ENCODE data around the gene S100A8.
"Not testable (repeated sequence)": the region's sequence is repeated elsewhere in the genome, so short reads cannot be mapped to it uniquely, and the experiment has no call there.

The S100A8 gene

DNA sequence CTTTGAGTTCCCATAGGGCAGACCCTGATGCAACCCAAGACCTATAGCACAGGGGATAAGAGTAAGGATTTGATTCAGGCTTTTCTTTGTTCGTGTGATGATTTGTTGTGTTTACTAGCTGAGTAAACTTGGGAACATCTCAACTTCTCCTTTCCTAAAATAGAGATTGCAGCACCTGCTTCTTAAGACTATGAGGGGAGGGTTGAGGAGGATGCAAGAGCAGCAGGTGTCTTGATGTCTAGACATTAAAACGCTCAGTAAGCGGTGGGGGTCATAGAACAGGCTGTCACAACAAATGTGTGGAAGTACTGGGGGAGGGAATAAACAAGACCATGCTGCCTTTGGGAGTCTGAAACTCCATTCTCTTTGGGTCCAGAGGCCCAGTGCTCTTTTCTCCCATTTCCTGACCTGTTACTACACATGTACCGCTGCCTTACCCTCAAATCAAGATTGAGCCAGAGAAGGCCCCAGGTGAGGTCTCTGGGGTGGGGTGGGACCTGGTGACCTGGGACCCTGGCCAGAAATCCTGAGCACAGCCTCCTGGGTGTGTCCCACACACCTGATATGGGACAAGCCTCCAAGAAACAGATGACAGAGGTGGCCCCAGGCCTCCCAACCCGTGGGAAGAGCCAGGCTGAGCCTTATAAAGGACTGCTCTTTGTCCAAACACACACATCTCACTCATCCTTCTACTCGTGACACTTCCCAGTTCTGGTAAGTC lies 25.1 kb upstream of the S100A8 start, which contains the start of gene S100A7A:
Gene S100A7A (plus strand): TSS at position 671 of the 721 bp plus-strand sequence. CDS start 1,563 bp downstream, outside the sequence.
- no peak for DNase-seq

DNA sequence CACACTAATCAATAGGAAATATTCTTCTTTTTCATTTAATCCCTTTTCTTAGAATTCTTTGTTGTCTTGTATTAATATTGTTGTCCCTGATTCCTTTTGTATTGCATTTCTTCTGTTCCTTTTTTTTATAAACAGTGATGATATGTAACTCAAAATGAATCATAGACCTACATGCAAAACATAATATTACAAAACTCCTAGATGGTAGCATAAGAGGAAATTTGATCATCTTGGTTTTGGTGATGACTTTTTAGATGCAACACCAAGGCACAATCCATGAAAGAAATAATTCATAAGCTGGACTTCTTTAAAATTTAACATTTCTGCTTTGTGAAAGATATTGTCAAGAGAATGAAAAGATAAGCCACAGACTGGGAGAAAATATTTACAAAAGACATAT lies 23.1 kb upstream of the S100A8 start:
- not testable (repeated sequence) for DNase-seq

DNA sequence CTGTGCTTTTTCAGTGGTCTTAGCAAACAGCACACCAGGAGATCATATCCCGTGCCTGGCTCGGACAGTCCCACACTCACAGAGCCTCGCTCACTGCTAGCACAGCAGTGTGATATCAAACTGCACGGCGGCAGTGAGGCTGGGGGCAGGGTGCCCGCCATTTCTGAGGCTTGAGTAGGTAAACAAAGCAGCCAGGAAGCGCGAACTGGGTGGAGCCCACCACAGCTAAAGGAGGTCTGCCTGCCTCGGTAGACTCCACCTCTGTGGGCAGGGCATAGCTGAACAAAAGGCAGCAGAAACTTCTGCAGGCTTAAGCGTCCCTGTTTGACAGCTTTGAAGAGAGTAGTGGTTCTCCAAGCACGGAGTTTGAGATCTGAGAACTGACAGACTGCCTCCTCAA lies 16.4 kb upstream of the S100A8 start:
- DNase-seq: not testable (repeated sequence)

DNA sequence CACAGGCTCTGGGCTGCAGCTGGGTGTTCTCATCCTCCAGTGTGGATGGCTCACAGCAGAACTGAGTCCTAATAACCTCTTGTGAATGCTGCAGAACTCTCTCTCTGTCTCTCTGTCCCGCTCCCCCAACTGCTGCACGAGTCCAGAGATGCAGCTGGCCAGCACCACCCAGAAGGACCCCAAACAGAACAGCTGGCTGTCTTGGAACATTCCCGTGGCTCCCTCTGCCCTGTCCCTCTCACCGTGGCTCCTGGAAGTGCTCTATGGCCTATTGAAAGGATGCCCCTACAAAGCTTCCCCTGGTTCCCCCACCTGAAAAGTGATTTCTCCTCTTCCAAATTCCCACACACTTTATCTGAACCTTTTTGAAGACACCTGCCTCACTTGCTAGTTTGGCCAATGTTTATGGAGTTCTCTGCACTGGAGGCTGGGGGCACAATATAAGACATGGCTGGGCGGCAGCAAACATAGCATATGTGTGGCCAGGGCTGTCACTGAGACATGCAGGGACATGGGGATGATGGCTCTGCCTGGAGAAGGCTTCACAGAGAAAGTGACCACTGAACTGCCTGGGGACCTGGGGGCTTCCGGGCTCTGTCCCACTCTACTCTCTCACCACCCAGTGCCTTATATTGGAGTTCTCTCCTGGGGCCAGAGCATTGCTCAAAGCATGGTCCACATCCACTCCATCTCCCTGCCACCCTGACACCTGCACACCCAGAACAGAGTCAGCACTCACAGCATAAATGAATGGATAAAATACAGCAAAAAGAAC lies 15.1 kb upstream of the S100A8 start:
- not testable (repeated sequence) for DNase-seq

DNA sequence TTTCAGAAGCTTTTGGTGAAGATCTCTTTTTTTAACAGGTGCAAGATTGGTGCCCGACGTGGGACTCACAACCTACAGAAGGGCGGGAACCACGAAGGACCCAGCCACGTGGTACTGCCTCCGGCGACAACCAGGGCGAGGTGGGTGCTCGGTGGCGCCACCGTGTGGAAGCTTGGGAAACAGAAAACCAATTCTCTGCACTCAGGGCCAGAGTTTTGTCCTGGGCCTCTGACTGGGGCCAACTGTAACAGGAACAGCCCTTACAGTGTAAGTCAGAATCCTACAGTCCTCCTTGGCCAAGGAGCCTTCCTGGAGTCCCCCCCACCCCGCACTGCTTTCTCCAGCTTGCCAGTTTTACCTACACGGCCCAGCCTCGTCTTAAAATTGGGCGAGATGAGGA lies 13.9 kb upstream of the S100A8 start:
- DNase-seq: no peak

DNA sequence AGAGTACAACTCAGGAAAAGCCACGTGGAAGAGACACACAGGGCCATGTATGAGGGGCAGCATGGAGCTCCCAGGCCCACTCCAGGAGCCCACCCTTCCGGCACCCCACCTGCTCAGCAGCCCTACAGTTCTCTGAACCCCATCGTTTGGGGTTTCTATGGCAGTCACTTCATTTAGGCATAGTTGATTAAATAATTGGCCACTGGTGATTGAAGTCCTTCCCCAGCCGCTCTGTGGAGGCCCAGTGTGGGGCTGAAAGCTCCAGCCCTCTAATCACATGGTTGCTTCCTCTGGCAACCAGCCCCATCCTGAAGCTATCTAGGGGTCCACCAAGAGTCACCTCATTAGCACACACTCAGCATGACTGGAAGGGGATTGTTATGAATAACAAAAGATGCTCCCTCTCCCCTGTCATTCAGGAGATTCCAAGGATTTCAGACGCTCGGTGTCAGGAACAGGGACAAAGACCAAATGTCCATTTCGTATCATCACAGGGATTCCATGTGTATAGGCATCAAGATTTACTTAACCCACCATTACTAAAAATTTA lies 13.3 kb upstream of the S100A8 start:
- no peak for DNase-seq

DNA sequence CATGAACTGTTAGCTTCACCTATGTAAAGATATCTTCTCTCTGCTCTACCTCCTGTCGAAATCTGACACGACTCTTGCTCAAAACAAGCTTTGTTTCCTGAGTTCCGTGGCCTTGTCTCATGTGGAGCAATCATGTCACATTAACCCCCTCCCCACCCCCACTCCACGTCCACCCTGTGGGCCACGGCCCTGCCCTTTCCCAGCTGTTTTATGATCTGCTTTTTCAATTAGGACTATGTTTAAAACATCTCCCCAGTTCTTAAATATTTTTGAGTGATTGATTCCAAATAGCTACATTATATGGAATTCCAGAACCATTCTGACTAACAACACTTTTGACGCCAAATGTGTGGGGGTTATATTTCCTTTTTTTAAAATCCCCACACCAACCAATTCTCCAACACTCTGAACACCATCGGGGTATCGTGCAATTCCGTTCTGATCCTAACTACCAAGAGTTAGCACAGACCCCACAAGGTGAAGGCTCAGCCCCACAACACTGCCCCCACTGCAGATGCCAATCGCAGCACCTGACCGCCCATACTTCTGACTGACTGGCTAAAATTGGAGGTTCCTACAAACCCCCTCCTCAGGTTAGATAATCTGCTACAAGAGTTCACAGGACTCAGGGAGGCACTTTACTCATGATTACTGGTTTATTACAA lies 12.7 kb upstream of the S100A8 start:
- DNase-seq: no peak

DNA sequence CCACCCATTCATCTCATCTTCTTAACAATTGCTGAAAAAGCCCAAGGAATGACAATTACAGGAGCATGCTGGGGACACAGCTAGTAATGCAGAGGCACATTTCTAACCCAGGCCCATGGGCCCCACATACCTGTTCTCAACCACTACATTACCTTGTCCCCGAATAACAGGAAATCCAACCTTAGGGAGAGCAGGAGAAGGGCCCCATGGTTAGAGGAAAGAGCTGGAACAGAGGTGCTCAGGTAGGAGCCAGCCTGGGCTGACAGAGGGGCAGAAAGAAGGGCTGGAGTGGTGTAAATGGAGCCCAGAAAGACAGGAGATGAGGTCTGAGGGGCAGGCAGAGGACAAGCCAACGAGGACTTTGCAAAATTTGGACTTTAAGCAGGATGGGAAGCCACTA lies 11.4 kb upstream of the S100A8 start:
- DNase-seq: no peak

DNA sequence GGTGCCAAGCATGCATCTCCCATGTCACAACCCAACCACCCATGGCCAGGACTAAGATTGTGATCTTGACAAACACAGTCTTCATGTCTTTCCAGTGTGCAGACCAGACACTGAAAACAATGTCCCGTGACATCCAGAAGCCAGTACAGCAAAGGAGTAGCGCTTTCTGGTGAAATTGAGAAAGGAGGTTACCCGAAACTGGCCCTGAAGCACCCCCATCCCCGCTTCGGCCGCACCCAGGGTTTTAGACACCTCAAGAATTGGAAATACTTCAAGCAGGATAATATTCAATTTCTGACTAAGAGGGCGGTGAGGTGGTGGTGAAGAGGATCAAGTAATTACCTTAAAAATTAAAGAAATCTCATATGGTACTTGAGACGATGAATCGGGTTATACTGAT lies 10.6 kb upstream of the S100A8 start:
- DNase-seq: no peak

DNA sequence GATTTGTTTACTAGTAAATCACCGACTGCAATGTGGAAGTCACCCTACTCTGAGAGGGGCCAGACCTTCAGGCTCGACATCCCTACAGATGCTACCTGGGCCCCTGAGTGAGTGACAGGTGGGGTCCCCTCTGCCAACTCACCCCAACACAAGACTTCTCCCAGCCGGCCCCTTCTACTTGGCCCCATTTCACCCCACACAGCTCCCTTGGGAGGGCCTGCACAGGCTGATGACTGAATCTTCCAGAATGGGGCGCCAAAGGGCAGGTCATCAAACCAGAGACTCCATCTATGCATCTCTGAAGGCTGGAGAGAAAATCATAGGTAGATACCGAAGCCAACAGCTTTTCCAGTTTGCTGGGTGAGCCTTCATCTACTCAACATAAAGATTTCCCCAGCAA lies 9.4 kb upstream of the S100A8 start:
- DNase-seq: no peak

DNA sequence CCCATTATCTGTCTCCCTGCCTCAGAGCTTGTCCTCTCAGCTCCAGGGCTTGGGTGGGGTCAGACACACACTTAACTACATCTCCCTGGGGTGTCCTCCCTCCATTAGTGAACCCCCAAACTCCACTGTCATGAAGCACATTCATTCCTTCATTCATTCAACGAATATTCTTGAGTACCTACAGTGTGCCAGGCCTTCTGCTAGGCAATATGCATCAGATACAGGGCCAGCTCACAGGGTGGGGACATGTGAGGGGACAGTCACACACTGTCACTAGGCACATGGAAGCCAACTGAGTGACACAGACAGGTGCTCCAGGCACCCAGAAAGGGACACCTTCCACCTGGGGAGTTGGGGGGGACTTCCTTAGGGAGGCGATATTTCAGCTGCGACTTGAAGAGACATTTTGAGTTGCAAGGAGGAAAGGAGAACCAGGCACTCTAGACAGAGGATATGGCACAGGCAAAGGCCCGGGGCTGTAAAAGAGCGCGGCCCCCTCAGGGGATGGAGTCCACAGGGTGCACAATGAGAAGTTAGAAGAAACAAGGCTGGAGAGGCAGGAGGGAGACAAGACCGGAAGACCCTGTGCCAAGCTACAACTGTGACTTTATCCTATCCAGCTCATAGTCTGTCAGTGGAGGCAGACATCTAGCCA lies 8.7 kb upstream of the S100A8 start:
- DNase-seq: no peak

DNA sequence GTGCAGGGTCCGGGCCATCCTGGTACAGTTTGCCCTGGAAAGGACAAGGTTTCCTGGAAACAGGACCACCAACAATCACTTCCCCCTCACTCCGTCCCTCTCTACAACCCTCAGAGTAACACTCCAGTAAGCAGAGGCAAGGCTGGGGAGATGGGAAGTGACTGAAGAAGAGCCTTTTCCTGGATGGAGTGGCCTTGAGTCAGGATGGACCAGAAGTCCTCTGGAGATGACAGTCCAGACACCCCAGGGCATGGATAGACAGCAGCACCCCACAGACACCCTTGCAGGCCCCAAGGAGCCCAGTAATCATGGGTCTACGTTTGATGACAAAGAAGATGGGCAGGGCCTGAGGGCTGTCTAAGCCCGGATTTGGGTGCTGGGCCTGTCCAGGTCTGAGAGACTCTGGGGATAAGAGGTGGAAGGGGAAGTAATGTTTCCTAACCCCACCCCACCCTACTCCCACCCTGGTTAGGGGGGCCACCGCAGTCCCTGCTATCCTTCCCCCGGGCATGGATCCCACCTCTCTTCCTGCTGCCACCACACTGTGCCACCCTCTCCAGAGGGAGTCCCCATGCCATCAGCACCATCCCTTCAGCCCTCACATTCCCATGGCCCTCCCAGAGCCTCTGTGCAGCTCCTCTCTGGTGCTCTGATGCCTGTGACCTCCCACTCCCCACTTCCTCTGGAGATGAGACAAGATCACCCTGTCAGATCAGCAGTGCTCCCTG lies 7.2 kb upstream of the S100A8 start:
- DNase-seq: no peak

DNA sequence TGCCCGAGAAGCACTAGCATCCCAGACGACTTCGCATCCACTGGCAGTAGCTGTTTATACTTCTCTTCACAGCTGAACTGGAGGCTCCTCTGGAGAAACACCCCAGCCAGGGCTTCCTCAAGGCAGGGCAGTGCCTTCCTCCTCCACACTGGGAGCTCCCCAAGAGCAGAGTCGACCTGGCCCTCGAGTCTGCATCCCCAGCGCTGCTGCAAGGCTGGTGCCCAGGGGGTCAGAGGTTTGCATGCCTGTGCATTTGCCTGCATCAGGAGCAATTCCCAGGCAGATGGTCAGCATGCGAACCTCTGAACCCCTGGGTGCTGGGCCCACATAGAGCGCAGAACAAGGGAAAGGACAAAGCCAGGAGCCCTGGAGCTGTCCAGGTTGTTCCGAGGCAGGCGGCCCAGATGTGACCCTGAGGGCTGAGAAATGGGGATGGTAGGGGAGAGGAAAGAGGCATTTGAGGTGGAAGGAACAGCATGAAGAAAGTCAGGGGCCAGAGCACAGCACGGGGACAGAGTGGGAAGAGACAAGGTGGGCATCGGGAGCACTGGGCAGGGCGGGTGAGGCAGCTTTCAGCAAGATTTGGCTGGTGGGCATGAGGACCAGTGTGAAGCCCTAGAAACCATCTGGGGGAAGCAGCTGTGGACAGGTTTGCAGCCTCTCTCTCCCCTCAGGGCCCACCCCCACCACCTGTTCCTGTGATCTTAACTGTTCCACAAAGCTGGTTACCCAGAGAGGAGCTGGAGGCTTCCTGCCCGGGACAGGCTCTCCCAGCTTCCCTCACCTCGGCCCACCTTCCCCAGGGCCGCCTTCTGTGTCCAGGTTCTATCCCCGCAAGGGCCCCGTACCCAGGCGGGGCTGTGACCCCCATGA lies 6.4 kb upstream of the S100A8 start:
- no peak for DNase-seq

DNA sequence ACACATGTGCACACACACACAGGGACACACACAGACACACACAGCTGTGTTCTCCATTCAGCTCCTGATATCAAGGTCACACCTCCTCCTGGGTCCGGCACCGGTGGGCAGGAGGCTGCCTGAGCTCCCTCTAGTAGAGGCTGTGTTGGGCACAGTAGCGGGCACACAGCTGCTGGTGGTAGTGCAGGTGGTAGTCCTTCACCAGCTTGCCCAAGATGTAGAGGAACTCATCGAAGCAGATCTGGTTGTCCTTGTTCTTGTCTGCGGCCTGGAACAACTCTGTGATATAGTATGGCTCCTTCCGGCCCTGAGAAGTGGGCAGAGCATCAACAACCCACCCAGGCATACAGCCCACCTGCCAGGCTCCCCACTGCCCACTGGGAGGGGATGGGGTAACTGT lies 5.6 kb upstream of the S100A8 start:
- DNase-seq: no peak

DNA sequence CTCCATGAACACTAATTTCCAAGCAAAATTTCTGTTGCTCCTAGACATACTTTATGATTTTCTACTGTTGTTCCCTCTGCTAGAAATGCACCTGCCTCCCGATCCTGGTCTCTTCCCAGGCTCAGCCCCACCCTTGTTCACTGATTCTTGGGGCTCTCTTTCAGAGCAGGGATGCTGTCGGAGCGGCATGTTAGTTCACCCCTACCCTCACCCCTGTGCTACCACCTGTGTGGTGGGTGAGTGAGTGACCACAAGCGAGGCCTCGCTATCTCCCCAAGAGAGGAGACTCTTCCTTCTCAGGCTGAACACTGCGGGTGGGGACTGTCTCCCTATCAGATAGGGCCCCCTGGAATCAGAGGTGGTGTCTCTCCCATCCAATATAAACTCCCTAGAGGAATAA lies 4.9 kb upstream of the S100A8 start:
- no peak for DNase-seq

DNA sequence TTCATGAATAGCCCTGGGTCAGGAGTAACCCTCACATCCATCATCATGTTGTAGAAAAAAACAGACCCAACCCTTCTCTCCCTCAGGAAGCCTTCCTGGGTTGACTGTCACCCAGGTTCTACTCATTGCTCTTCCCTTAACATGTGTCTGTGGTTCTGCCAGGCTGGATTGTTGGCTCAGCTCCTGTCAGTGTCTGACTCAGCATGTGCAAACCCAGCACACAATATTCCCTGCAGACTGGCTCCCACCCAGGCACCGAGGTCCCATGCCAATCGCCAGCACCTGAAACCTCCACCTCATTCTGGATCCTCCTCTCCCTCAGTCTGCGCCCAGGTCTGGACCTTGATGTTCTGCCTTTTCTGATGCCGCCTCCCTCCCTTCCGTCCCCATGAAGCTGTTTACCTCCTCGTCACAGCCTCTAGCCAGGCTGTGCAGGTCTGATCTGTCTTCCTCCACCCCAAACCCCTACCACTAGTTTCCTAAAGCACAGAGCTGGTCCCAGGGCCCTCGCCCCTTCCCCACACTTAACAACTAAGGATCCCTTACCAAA lies 4.3 kb upstream of the S100A8 start:
- no peak for DNase-seq

DNA sequence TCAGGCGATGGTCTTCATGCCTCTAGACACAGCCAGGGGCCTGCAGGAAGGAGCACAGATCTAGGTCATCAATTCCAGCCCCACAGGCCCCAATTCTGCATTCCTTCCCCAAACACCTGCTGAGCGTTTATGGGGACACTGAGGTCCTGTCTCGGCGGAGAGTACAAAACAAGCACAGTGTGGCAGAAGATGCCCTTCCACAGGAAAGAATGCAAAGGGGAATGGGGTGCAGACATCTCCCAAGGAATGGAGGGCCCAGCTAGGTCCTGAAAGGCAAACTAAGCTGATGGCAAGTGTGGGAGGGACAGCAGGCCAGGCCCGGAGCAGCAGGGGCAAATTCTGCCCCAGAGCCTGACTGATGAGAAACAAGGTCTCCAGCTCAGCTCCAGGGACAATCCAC lies 3.5 kb upstream of the S100A8 start:
- DNase-seq: no peak

DNA sequence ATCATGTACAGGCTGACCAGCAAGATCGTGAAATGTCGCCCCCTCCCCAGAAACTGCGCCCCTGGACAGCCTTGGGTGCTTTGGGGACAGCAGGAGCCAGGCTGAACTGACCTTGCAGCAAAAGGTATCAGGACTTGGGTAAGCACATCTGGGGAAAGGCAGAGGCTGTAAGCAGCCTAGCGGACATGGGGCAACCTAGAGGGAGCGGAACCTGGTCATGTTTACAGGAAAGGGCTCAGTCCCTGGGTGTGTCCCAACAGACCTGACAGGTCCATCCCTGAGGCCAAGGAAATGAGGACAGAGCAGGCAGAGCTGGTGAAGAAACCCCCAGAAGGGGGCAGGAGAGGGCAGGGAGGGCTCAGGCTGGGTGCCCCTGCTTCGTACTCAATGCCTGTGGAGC lies 3.1 kb upstream of the S100A8 start:
- no peak for DNase-seq

DNA sequence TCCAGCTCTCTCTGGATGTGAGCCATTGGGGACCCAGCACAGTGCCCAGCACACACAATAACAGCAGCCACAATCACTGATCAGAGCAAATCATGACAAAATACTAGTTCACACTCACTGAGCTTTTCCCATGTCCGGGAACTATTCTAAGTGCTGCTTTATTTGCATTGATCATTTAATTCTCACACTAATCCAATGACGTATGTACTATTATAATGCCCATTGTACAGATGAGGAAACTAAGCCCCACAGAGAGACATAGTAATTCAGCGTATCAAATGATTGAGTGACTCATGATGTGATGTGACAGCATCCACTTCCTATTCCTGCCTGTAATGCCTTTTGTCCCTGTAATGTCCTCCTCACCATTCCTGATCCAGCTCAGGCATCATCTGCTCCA lies 1.9 kb upstream of the S100A8 start:
- DNase-seq: no peak

DNA sequence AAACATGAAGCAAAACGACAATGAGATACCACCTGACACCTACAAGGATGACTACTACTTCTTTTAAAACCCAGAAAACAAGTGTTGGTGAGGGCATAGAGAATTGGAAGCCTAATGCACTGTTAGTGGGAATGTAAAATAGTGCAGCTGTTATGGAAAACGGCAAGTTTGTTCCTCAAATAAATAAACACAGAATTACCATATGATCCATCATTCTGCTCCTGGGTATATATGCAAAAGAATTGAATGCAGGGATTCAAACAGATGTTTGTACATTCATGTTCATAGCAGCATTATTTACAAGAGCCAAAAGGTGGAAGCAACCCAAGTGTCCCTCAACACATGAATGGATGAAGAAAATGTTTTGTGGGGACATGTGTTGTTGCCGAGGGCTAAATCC lies 1.4 kb upstream of the S100A8 start:
- DNase-seq: no peak

All from kidney glomerular epithelial cell (primary cell).